Measurements from ENCODE around the gene GPR37L1. TPM values are rescaled to one million over a fixed set of nuclear protein-coding genes. Genes with fewer than 3 reads are reported as not detected.
A peak's percentile ranks its signal among the peaks of the same experiment; 100 is the strongest.

The GPR37L1 gene
- total RNA-seq (0.04 TPM), polyA plus RNA-seq (ENCODE audit: insufficient read depth in 1 of 8, insufficient read length in 8 of 8, low replicate concordance in 1 of 8) (under 1 TPM; 0.02 to 0.34 (median 0.07) TPM)
- long read RNA-seq, donor 1, partial matches to known transcripts, result 0 of 14 reads
- long read RNA-seq, donor 1, other reads (novel, unspliced or antisense), result 14 of 14 reads
- long read RNA-seq, donor 2, result 0 reads
- long read RNA-seq, donor 3, result 0 reads
- long read RNA-seq, donor 4, result 0 reads
- long read RNA-seq, donor 5, result 0 reads
- long read RNA-seq, donor 6, result 0 reads
- long read RNA-seq, donor 7, result 0 reads
- long read RNA-seq, donor 8, result 0 reads
- long read RNA-seq, donor 9, result 0 reads
- long read RNA-seq, donor 10, result 0 reads
- long read RNA-seq, donor 11, result 0 reads

- peak; percentile 35 for DNase-seq
These were observed at the start of gene GPR37L1 for GRCh38 chr1:202122639-202123335. Gene GPR37L1, plus strand, starts transcription at chr1:202122917. Its CDS starts 47 bp downstream, at chr1:202122964.

DNA sequence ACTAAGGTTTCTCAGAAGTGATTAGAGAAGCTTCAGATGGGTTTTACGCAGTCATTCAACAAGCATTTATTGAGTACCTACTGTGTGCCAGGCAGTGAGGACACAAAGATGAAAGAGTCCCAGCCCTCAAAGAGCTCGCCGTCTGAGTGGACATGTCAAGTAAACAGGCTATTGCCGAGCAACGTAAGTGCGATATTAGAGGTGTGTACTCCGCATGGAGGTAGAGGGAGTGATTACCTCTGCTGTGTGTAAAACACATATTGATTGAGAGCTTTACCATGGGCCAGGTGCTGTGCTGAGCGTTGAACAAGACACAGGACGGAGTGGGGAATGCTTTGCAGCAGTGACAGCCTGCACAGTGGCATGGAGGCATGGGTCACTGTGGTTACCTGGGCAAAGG is 49.5 kb upstream of the GPR37L1 start:
- no peak overlapping the region for H3K27ac ChIP-seq (ENCODE audit: low read length)
- H3K9me3 ChIP-seq (replicated peaks; ENCODE audit: control insufficient read depth, low read depth, low read length), result no peaks in the 10 kb centered on the region
- no peak overlapping the region for H3K4me3 ChIP-seq (ENCODE audit: low read length)
- WGBS (ENCODE audit: insufficient coverage), result 91% methylated on average over 9 of the region's 9 CpGs
- no peaks in the 10 kb centered on the region for H3K4me1 ChIP-seq (ENCODE audit: control insufficient read depth, insufficient read depth, low read length)
- DNase-seq, result no peak
- H3K27me3 ChIP-seq (ENCODE audit: control insufficient read depth, insufficient read depth, low read length), result peaks cover 2% of the 10 kb centered on the region
- H3K36me3 ChIP-seq (ENCODE audit: control insufficient read depth, insufficient read depth, low read length), result no peaks in the 10 kb centered on the region

More at GRCh38 chr1:202122639-202123335, at the start of gene GPR37L1:
- Histone ChIP-seq H3K27me3 (ENCODE audit: control insufficient read depth, insufficient read depth, low read length) (peaks cover 2% of the 10 kb centered on the region), H3K4me3 (ENCODE audit: low read length) (no peak within 1 kb of the TSS), H3K4me1 (ENCODE audit: control insufficient read depth, insufficient read depth, low read length) (peaks cover 4% of the 10 kb centered on the region), H3K9me3 (replicated peaks; ENCODE audit: control insufficient read depth, low read depth, low read length) (no peaks in the 10 kb centered on the region), H3K27ac (ENCODE audit: low read length) (no peak within 1 kb of the TSS), H3K36me3 (ENCODE audit: control insufficient read depth, insufficient read depth, low read length) (no peaks in the 10 kb centered on the region)
- WGBS (ENCODE audit: insufficient coverage), result 47% methylated on average over 15 of the region's 19 CpGs

GRCh38 chr1:202074985-202075384 is 47.7 kb upstream of the GPR37L1 start:
- DNase-seq, result no peak
- Histone ChIP-seq H3K4me3 (ENCODE audit: low read length) (no peak overlapping the region), H3K27me3 (ENCODE audit: control insufficient read depth, insufficient read depth, low read length) (peaks cover 2% of the 10 kb centered on the region), H3K27ac (ENCODE audit: low read length) (no peak overlapping the region), H3K9me3 (replicated peaks; ENCODE audit: control insufficient read depth, low read depth, low read length) (no peaks in the 10 kb centered on the region), H3K36me3 (ENCODE audit: control insufficient read depth, insufficient read depth, low read length) (no peaks in the 10 kb centered on the region), H3K4me1 (ENCODE audit: control insufficient read depth, insufficient read depth, low read length) (no peaks in the 10 kb centered on the region)
- WGBS (ENCODE audit: insufficient coverage), result 70% methylated on average over 1 of the region's 1 CpG

DNA sequence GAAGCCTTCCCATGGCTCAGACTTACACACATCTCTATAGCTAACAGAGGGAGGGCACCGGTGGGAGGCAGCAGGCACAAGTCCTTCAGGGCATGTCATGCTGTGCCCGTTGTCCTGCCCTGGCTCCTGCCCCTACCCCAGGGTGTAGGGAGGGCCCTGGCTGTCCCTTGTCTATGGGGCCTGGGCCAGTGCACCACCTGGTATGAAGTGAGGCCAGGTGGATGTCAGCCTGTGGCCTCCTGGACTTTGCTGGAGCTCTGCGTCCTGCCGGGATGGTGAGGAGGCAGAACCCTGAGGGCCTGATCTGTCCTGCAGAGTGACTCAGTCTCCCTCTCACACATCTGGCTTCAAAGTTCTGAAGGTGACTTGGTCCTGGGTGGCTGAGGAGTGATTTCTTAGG is 47.3 kb upstream of the GPR37L1 start:
- no peaks in the 10 kb centered on the region for H3K4me1 ChIP-seq (ENCODE audit: control insufficient read depth, insufficient read depth, low read length)
- no peaks in the 10 kb centered on the region for H3K36me3 ChIP-seq (ENCODE audit: control insufficient read depth, insufficient read depth, low read length)
- peaks cover 2% of the 10 kb centered on the region for H3K27me3 ChIP-seq (ENCODE audit: control insufficient read depth, insufficient read depth, low read length)
- H3K9me3 ChIP-seq (replicated peaks; ENCODE audit: control insufficient read depth, low read depth, low read length), result no peaks in the 10 kb centered on the region
- no peak overlapping the region for H3K27ac ChIP-seq (ENCODE audit: low read length)
- H3K4me3 ChIP-seq (ENCODE audit: low read length), result no peak overlapping the region
- no peak for DNase-seq
- WGBS (ENCODE audit: insufficient coverage), result 100% methylated on average over 1 of the region's 4 CpGs

DNA sequence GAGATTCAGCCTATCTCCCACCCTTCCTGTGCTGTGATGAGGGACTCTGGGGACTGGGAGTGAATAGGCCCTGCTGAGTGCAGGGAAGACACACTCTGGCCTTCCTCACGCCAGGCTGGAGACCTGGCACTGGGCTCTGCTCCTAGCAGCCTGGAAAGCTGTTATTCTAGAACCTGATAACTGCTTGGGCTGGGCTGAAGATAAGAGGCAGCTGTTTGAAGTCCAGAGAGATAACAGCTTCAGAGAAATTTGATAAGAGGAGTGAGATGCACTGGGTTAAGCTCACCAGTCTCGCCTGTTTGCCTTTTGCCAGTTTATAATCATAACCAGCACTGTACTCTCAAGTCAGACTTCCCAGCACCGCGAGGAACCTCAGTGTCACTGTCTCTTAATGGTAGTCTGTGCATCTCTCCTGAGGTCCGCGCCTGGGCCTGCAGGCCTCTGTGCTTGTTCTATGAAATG is 46.6 kb upstream of the GPR37L1 start:
- peak; percentile 7 for DNase-seq
- Histone ChIP-seq H3K4me3 (ENCODE audit: low read length) (no peak overlapping the region), H3K36me3 (ENCODE audit: control insufficient read depth, insufficient read depth, low read length) (no peaks in the 10 kb centered on the region), H3K27ac (ENCODE audit: low read length) (no peak overlapping the region), H3K27me3 (ENCODE audit: control insufficient read depth, insufficient read depth, low read length) (peaks cover 2% of the 10 kb centered on the region), H3K4me1 (ENCODE audit: control insufficient read depth, insufficient read depth, low read length) (no peaks in the 10 kb centered on the region), H3K9me3 (replicated peaks; ENCODE audit: control insufficient read depth, low read depth, low read length) (no peaks in the 10 kb centered on the region)
- WGBS (ENCODE audit: insufficient coverage), result 67% methylated on average over 6 of the region's 6 CpGs

DNA sequence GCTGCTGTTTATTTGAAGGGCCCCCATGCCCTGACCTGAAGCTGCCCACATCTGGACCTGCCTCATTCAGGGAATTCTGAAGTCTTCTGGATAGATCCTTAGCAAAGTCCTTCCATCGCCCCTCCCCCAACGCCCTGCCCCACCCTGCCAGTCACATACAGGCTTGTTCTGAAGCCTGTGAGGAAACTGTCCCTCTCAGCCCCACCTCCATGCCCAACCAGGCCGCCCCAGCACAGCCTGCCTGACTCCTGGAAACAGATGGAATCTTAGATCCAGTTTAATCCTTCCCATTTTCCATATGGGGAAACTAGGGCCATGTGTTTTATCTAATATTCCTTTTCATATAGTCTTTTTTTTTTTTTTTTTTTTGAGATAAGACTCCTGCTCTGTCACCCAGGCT is 44.5 kb upstream of the GPR37L1 start:
- Histone ChIP-seq H3K27ac (ENCODE audit: low read length) (no peak overlapping the region), H3K27me3 (ENCODE audit: control insufficient read depth, insufficient read depth, low read length) (peaks cover 2% of the 10 kb centered on the region), H3K36me3 (ENCODE audit: control insufficient read depth, insufficient read depth, low read length) (no peaks in the 10 kb centered on the region), H3K4me3 (ENCODE audit: low read length) (no peak overlapping the region), H3K4me1 (ENCODE audit: control insufficient read depth, insufficient read depth, low read length) (no peaks in the 10 kb centered on the region), H3K9me3 (replicated peaks; ENCODE audit: control insufficient read depth, low read depth, low read length) (no peaks in the 10 kb centered on the region)
- no peak for DNase-seq
- 70% methylated on average over 2 of the region's 3 CpGs for WGBS (ENCODE audit: insufficient coverage)

DNA sequence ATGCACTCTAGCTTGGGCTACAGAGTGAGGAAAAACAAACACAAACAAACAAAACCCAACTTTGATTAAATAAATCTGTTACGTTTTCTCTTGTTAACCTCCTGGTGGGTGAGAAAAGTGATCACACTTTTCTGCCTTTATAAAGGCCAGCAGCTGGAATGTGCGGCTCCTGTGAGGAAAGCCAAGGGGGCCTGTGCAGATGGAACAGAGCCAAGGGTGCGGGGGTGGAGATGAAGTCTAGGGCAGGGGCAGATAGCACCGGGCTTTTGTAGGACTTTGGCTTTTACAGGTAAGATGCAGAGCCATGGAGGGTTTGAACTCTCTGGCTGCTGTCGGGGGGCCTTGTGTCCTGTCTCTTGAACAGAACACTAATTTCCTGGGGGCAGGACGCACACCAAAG is 40.7 kb upstream of the GPR37L1 start:
- H3K36me3 ChIP-seq (ENCODE audit: control insufficient read depth, insufficient read depth, low read length), result no peaks in the 10 kb centered on the region
- 60% methylated on average over 4 of the region's 6 CpGs for WGBS (ENCODE audit: insufficient coverage)
- DNase-seq, result no peak
- H3K4me3 ChIP-seq (ENCODE audit: low read length), result no peak overlapping the region
- no peaks in the 10 kb centered on the region for H3K27me3 ChIP-seq (ENCODE audit: control insufficient read depth, insufficient read depth, low read length)
- no peaks in the 10 kb centered on the region for H3K9me3 ChIP-seq (replicated peaks; ENCODE audit: control insufficient read depth, low read depth, low read length)
- peaks cover 9% of the 10 kb centered on the region for H3K4me1 ChIP-seq (ENCODE audit: control insufficient read depth, insufficient read depth, low read length)
- no peak overlapping the region for H3K27ac ChIP-seq (ENCODE audit: low read length)

- DNase-seq, result no peak
- no peaks in the 10 kb centered on the region for H3K27me3 ChIP-seq (ENCODE audit: control insufficient read depth, insufficient read depth, low read length)
- no peaks in the 10 kb centered on the region for H3K36me3 ChIP-seq (ENCODE audit: control insufficient read depth, insufficient read depth, low read length)
- WGBS (ENCODE audit: insufficient coverage), result 47% methylated on average over 11 of the region's 16 CpGs
- peaks cover 9% of the 10 kb centered on the region for H3K4me1 ChIP-seq (ENCODE audit: control insufficient read depth, insufficient read depth, low read length)
- no peaks in the 10 kb centered on the region for H3K9me3 ChIP-seq (replicated peaks; ENCODE audit: control insufficient read depth, low read depth, low read length)
- no peak overlapping the region for H3K4me3 ChIP-seq (ENCODE audit: low read length)
- H3K27ac ChIP-seq (ENCODE audit: low read length), result no peak overlapping the region
These were observed 37.7 kb upstream of the GPR37L1 start for GRCh38 chr1:202084791-202085681.

GRCh38 chr1:202085682-202086373 is 36.9 kb upstream of the GPR37L1 start:
- no peaks in the 10 kb centered on the region for H3K36me3 ChIP-seq (ENCODE audit: control insufficient read depth, insufficient read depth, low read length)
- no peak overlapping the region for H3K27ac ChIP-seq (ENCODE audit: low read length)
- WGBS (ENCODE audit: insufficient coverage), result 76% methylated on average over 2 of the region's 7 CpGs
- H3K27me3 ChIP-seq (ENCODE audit: control insufficient read depth, insufficient read depth, low read length), result no peaks in the 10 kb centered on the region
- no peak overlapping the region for H3K4me3 ChIP-seq (ENCODE audit: low read length)
- DNase-seq, result peak; percentile 39
- H3K9me3 ChIP-seq (replicated peaks; ENCODE audit: control insufficient read depth, low read depth, low read length), result no peaks in the 10 kb centered on the region
- H3K4me1 ChIP-seq (ENCODE audit: control insufficient read depth, insufficient read depth, low read length), result peaks cover 9% of the 10 kb centered on the region
